Naive thymus-derived CD4-positive, alpha-beta T cell (primary cell): ENCODE results near the gene SFXN5. TPM values are rescaled to one million over a fixed set of nuclear protein-coding genes. Genes with fewer than 3 reads are reported as not detected.

Source experiments
- ATAC-seq: fragments of 150-1000 bp; cut with Tn5 transposase; 2 replicates; pipeline ENCODE4 v1.10.0; 2021; ENCODE audit warnings: mild to moderate bottlenecking, moderate library complexity
- CTCF ChIA-PET: fragments of 350-600 bp; sonication (Branson Sonifier 250); formaldehyde crosslinking; loops from one replicate; lab custom pipeline; 2021; ENCODE audit warnings: antibody characterized with exemption; lab: Charles Lee
- POLR2A ChIA-PET: fragments of 350-600 bp; sonication (Branson Sonifier 250); formaldehyde crosslinking; loops from one replicate; lab custom pipeline; 2021; ENCODE audit warnings: antibody characterized with exemption, inconsistent platforms; lab: Charles Lee
- DNase-seq, 9 donors: peaks; one replicate each; pipeline versions ENCODE4 v3.0.0 to v3.0.0-alpha.2; 2020 to 2022; ENCODE audit warnings: mixed read lengths in 1 of 9
- H3K27ac ChIP-seq: one replicate; pipeline ENCODE4 v1.7.0; 2013; ENCODE audit warnings: mild to moderate bottlenecking, low read depth, low read length, moderate library complexity
- H3K27me3 ChIP-seq, 2 donors: one replicate each; pipeline ENCODE4 v1.7.0; 2013; ENCODE audit warnings: low read length in 2 of 2, mild to moderate bottlenecking in 2 of 2, moderate library complexity in 2 of 2; ENCODE audit not compliant: control insufficient read depth in 2 of 2, insufficient read depth in 2 of 2
- H3K36me3 ChIP-seq, 3 experiments: 1 replicate in 2 of 3; 2 replicates in 1 of 3; pipeline ENCODE4 v1.7.0; 2013; ENCODE audit warnings: low read length in 3 of 3, mild to moderate bottlenecking in 3 of 3, moderate library complexity in 1 of 3; ENCODE audit not compliant: insufficient read depth in 3 of 3, control insufficient read depth in 2 of 3
- H3K4me1 ChIP-seq, 2 donors: one replicate each; pipeline ENCODE4 v1.7.0; 2013; ENCODE audit warnings: low read length in 2 of 2, mild to moderate bottlenecking in 2 of 2, moderate library complexity in 1 of 2; ENCODE audit not compliant: control insufficient read depth in 2 of 2, insufficient read depth in 2 of 2
- H3K4me3 ChIP-seq: 2 replicates; pipeline ENCODE4 v1.7.0; 2013; ENCODE audit warnings: mild to moderate bottlenecking, low read length
- H3K9me3 ChIP-seq, 3 experiments: 1 replicate in 2 of 3; 2 replicates in 1 of 3; pipeline ENCODE4 v1.7.0; 2013; ENCODE audit warnings: low read length in 3 of 3; ENCODE audit not compliant: control insufficient read depth in 2 of 3
- H3K27ac Mint-ChIP-seq, 9 donors: one replicate each; pipeline ENCODE4 v1.8.0; 2020 to 2022; ENCODE audit warnings: mixed read lengths in 9 of 9, mild to moderate bottlenecking in 8 of 9, moderate library complexity in 5 of 9, inconsistent platforms in 2 of 9
- H3K27me3 Mint-ChIP-seq, 5 donors: one replicate each; pipeline ENCODE4 v1.8.0; 2021 to 2022; ENCODE audit warnings: mixed read lengths in 5 of 5, mild to moderate bottlenecking in 1 of 5
- H3K36me3 Mint-ChIP-seq, 5 donors: one replicate each; pipeline ENCODE4 v1.8.0; 2020 to 2022; ENCODE audit warnings: mixed read lengths in 5 of 5, mild to moderate bottlenecking in 3 of 5, inconsistent platforms in 1 of 5
- H3K4me1 Mint-ChIP-seq, 7 donors: one replicate each; pipeline ENCODE4 v1.8.0; 2020 to 2022; ENCODE audit warnings: mixed read lengths in 7 of 7, mild to moderate bottlenecking in 3 of 7, inconsistent platforms in 1 of 7
- H3K4me3 Mint-ChIP-seq, 10 donors: one replicate each; pipeline ENCODE4 v1.8.0; 2020 to 2022; ENCODE audit warnings: mild to moderate bottlenecking in 10 of 10, mixed read lengths in 10 of 10, moderate library complexity in 6 of 10, inconsistent platforms in 2 of 10
- H3K9me3 Mint-ChIP-seq, 11 donors: one replicate each; pipeline ENCODE4 v1.8.0; 2020 to 2022; ENCODE audit warnings: mixed read lengths in 11 of 11, mild to moderate bottlenecking in 4 of 11, inconsistent platforms in 1 of 11, moderate library complexity in 1 of 11
- intact Hi-C, 2 donors: fragments of 100-400 bp; cut with micrococcal nuclease; formaldehyde crosslinking; loops; one replicate each; pipeline ENCODE4 v1.15.1; 2023
- polyA plus RNA-seq, 2 donors: library from polyadenylated mRNA; unstranded; fragments of 300-500 nt; fragmentation: Illumina TruSeq; gene quantifications; one replicate each; pipeline ENCODE4 v1.2.3, GENCODE V29; 2021
- total RNA-seq, 6 experiments: library from RNA in 5 of 6; stranded (reverse) in 5 of 6; gene quantifications; 1 replicate in 5 of 6; 2 replicates in 1 of 6; pipeline ENCODE4 v1.2.3 and lab custom pipeline; 2021 to 2026

Gene SFXN5
- total and polyA plus RNA-seq, 7 experiments from 2014 or later, result 2.2 to 17.4 (median 9.1) TPM

- ChIA-PET CTCF (interaction anchor here (0.9 to 3.6 kb wide), 4 partner anchors 12 to 186 kb away, joined by 3 to 30 read pairs (median 4); no protein-coding TSS in a partner anchor), POLR2A (no interaction called here)
- peaks cover 0 to 8% (median 0%) of the 10 kb centered on the region in 5 donors for H3K36me3 Mint-ChIP-seq
- Histone ChIP-seq H3K4me3 (no peak overlapping the region), H3K27ac (no peak overlapping the region), H3K27me3 (no peaks in the 10 kb centered on the region), H3K9me3 (no peaks in the 10 kb centered on the region), H3K36me3 (no peaks in the 10 kb centered on the region), H3K4me1 (no peaks in the 10 kb centered on the region)
- DNase-seq (peak; percentile 14 to 68 (median 42)), ATAC-seq (peak; percentile 71)
- no peaks in the 10 kb centered on the region for H3K9me3 Mint-ChIP-seq
- no peak overlapping the region for H3K4me3 Mint-ChIP-seq
- intact Hi-C loops, result loop anchor here (1.0 to 5.0 kb wide), 7 partner anchors 78 to 219 kb away; partner anchors contain the start of gene SFXN5 (in 1 of the 2)
- H3K27ac Mint-ChIP-seq, result no peak overlapping the region
- H3K27me3 Mint-ChIP-seq, result no peaks in the 10 kb centered on the region
- peaks cover 0 to 9% (median 0%) of the 10 kb centered on the region in 7 donors for H3K4me1 Mint-ChIP-seq
These were observed 78.2 kb downstream of the SFXN5 start for GRCh38 chr2:72993147-72993932.

DNA sequence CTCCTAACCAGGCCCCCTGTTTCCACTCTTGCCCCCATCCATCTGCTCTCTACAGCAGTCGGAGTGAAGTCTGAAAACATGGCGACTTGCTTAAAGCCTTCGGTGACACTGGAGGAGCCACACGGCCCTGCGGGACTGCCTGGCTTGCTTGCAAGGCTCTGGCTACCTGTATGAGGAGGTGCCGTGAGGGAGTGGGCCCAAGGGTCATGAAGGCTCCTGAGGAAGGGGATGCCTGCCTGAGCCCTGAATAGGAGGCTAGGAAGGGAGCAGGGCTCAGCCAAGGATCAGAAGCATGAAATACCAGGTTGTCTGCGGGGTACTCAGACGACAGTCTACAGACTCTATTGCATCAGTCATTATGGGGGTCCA is 78.8 kb downstream of the SFXN5 start:
- Mint-ChIP-seq H3K27me3 (no peaks in the 10 kb centered on the region), H3K4me1 (peaks cover 0 to 9% (median 0%) of the 10 kb centered on the region in 7 donors), H3K36me3 (peaks cover 0 to 8% (median 0%) of the 10 kb centered on the region in 5 donors), H3K9me3 (no peaks in the 10 kb centered on the region), H3K4me3 (no peak overlapping the region), H3K27ac (no peak overlapping the region)
- Histone ChIP-seq H3K4me3 (no peak overlapping the region), H3K4me1 (no peaks in the 10 kb centered on the region), H3K9me3 (no peaks in the 10 kb centered on the region), H3K27ac (no peak overlapping the region), H3K36me3 (no peaks in the 10 kb centered on the region), H3K27me3 (no peaks in the 10 kb centered on the region)
- ATAC-seq (no peak), DNase-seq (no peak)
- ChIA-PET CTCF (interaction anchor here (0.9 to 3.6 kb wide), 8 partner anchors 13 to 186 kb away, joined by 3 to 30 read pairs (median 4); no protein-coding TSS in a partner anchor), POLR2A (no interaction called here)
- intact Hi-C loops, result loop anchor here (1.0 to 5.0 kb wide), 7 partner anchors 79 to 220 kb away; partner anchors contain the start of gene SFXN5 (in 1 of the 2)

GRCh38 chr2:72991980-72992733 is 79.4 kb downstream of the SFXN5 start:
- Mint-ChIP-seq H3K27ac (no peak overlapping the region), H3K4me3 (no peak overlapping the region), H3K9me3 (no peaks in the 10 kb centered on the region), H3K4me1 (peaks cover 0 to 9% (median 0%) of the 10 kb centered on the region in 7 donors), H3K36me3 (peaks cover 0 to 8% (median 0%) of the 10 kb centered on the region in 5 donors), H3K27me3 (no peaks in the 10 kb centered on the region)
- Histone ChIP-seq H3K4me3 (no peak overlapping the region), H3K36me3 (no peaks in the 10 kb centered on the region), H3K4me1 (no peaks in the 10 kb centered on the region), H3K27ac (no peak overlapping the region), H3K27me3 (no peaks in the 10 kb centered on the region), H3K9me3 (no peaks in the 10 kb centered on the region)
- ATAC-seq (no peak), DNase-seq (peak in 1 of 9 donors; percentile 15)
- intact Hi-C loops, result loop anchor here (2.0 to 5.0 kb wide), 2 partner anchors 95 to 185 kb away; no protein-coding TSS in a partner anchor
- ChIA-PET POLR2A (no interaction called here), CTCF (interaction anchor here (0.6 to 3.6 kb wide), 9 partner anchors 9 to 1718 kb away, joined by 3 to 30 read pairs (median 4); no protein-coding TSS in a partner anchor)

GRCh38 chr2:72991439-72991725 is 80.1 kb downstream of the SFXN5 start:
- no peaks in the 10 kb centered on the region for H3K27me3 Mint-ChIP-seq
- no peak overlapping the region for H3K4me3 ChIP-seq
- no peaks in the 10 kb centered on the region for H3K27me3 ChIP-seq
- DNase-seq, result peak in 1 of 9 donors; percentile 18
- ChIA-PET POLR2A (no interaction called here), CTCF (interaction anchor here (0.6 to 3.6 kb wide), 6 partner anchors 9 to 186 kb away, joined by 3 to 30 read pairs (median 7); no protein-coding TSS in a partner anchor)
- no peak overlapping the region for H3K27ac ChIP-seq
- H3K27ac Mint-ChIP-seq, result no peak overlapping the region
- H3K9me3 Mint-ChIP-seq, result no peaks in the 10 kb centered on the region
- H3K9me3 ChIP-seq, result no peaks in the 10 kb centered on the region
- no peaks in the 10 kb centered on the region for H3K4me1 ChIP-seq
- H3K36me3 Mint-ChIP-seq, result peaks cover 0 to 11% (median 0%) of the 10 kb centered on the region in 5 donors
- no peak overlapping the region for H3K4me3 Mint-ChIP-seq
- intact Hi-C loops, result loop anchor here in 1 of 2 donors (5.0 kb wide), 1 partner anchor 96 kb away; no protein-coding TSS in a partner anchor
- H3K36me3 ChIP-seq, result no peaks in the 10 kb centered on the region
- H3K4me1 Mint-ChIP-seq, result peaks cover 0 to 9% (median 0%) of the 10 kb centered on the region in 7 donors
- no peak for ATAC-seq

- H3K4me1 Mint-ChIP-seq, result peaks cover 0 to 9% (median 0%) of the 10 kb centered on the region in 7 donors
- no peak overlapping the region for H3K27ac Mint-ChIP-seq
- Histone ChIP-seq H3K9me3 (no peaks in the 10 kb centered on the region), H3K27ac (no peak overlapping the region), H3K4me1 (no peaks in the 10 kb centered on the region), H3K36me3 (no peaks in the 10 kb centered on the region), H3K27me3 (no peaks in the 10 kb centered on the region), H3K4me3 (no peak overlapping the region)
- no peaks in the 10 kb centered on the region for H3K9me3 Mint-ChIP-seq
- no peaks in the 10 kb centered on the region for H3K27me3 Mint-ChIP-seq
- ChIA-PET POLR2A (no interaction called here), CTCF (interaction anchor here (1.4 to 1.8 kb wide), 2 partner anchors 167 to 172 kb away, joined by 9 read pairs; no protein-coding TSS in a partner anchor)
- no peak overlapping the region for H3K4me3 Mint-ChIP-seq
- intact Hi-C loops, result loop anchor here in 1 of 2 donors (5.0 kb wide), 1 partner anchor 96 kb away; no protein-coding TSS in a partner anchor
- peaks cover 0 to 9% (median 0%) of the 10 kb centered on the region in 5 donors for H3K36me3 Mint-ChIP-seq
- ATAC-seq, result no peak
- DNase-seq, result peak in 1 of 9 donors; percentile 11
These were observed 80.6 kb downstream of the SFXN5 start for GRCh38 chr2:72990695-72991438.
